ENCODE measurements around the gene TRAF3IP3.

Gene TRAF3IP3

GRCh38 chr1:209727785-209728184 is 28.1 kb upstream of the TRAF3IP3 start:
- TF ChIP-seq GATA3 (IDR thresholded peaks at IDR 0.05; ENCODE audit: low read depth, low read length) (no peak), GATA2 (IDR thresholded peaks at IDR 0.05; ENCODE audit: low read depth, low read length) (no peak)

GRCh38 chr1:209728466-209728865 is 27.4 kb upstream of the TRAF3IP3 start:
- no peak for TF ChIP-seq GATA3 (IDR thresholded peaks at IDR 0.05; ENCODE audit: low read depth, low read length)
- TF ChIP-seq GATA2 (IDR thresholded peaks at IDR 0.05; ENCODE audit: low read depth, low read length): no peak

DNA sequence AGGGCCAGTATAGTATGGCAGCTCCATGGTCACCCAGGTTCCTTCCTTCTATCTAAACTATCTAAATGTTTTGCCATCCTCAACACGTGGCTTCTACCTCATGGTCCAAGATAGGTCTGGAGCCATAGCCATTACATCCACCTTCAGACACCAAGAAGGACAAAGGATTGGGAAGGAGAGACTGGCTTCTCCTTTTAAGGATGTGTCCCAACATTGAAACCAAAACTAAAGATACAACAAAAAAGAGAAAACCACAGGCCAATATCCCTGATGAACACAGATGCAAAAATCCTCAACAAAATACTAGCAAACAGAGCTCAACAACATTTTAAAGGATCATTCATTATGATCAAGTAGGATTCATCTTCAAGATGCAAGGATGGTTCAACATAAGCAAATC is 26.4 kb upstream of the TRAF3IP3 start:
- TF ChIP-seq GATA2 (IDR thresholded peaks at IDR 0.05; ENCODE audit: low read depth, low read length) (no peak), GATA3 (IDR thresholded peaks at IDR 0.05; ENCODE audit: low read depth, low read length) (no peak)

- TF ChIP-seq GATA2 (IDR thresholded peaks at IDR 0.05; ENCODE audit: low read depth, low read length): no peak
- no peak for TF ChIP-seq GATA3 (IDR thresholded peaks at IDR 0.05; ENCODE audit: low read depth, low read length)
Measured at GRCh38 chr1:209732725-209733124, 23.1 kb upstream of the TRAF3IP3 start.

DNA sequence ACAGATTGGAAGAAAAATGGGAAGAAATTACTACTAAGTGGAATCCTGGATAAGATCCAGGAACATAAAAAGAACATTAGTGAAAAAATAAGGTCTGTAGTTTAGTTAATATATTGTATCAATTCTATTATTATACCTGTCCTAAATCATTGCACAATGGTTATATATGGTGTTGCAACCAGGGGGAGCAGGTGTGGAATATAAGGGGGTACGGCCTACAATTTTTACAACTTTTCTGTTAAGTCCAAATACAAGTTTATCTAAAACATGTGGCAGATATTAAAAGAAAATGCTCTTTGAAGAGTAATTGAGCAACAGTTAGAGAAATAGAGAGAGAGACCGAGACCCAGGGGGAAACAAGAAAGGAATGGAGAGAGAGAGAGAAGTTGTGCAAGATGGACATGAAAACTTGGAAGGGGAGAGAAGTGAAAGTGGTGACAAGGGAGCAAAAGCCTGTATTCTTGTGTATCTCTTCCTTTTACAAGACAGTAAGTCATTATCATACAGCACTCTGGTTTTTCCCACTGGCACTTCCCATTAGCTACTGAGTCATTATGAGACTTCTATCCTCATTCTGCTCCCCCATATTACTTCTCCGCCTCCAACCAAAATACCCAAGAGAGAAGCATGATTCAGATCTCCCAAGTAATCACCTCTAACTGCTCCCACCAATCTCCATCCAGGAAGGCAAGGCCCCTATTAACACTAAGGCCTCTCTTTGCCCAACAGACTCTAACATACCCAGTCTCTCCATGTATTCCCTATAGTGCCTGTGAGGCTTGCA is 22.3 kb upstream of the TRAF3IP3 start:
- TF ChIP-seq GATA2 (IDR thresholded peaks at IDR 0.05; ENCODE audit: low read depth, low read length) (no peak), GATA3 (IDR thresholded peaks at IDR 0.05; ENCODE audit: low read depth, low read length) (no peak)

DNA sequence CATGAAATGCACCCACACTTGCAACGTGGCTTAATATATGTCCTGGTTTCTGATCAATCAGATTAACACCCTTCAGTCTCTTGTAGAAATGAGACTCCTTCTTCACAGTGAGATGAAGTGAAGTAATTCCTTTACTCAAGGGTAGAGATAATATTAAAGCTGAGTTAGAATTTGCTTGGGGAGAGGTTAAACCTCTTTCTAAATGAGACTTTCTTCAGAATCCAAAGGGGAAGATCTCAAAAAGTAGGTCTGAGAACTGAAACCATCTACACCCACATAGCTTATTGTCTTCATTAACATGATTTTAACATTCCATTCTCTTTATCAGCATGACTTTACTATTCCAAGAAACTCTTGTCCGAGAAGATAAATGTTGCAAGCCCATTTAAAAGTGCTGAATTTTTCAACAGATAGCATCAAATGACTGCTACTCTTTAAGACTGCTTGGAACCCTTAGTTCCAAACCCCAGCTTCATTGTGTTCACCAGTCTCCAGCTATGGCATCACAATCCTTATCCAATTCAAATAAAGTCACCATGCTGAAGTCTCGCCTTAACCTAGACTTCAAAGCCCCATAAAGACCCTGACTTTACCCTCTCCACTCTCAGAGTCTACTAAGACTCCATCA is 19.2 kb upstream of the TRAF3IP3 start:
- TF ChIP-seq GATA3 (IDR thresholded peaks at IDR 0.05; ENCODE audit: low read depth, low read length): no peak
- TF ChIP-seq GATA2 (IDR thresholded peaks at IDR 0.05; ENCODE audit: low read depth, low read length): no peak

- no peak for TF ChIP-seq GATA2 (IDR thresholded peaks at IDR 0.05; ENCODE audit: low read depth, low read length)
Measured at GRCh38 chr1:209737118-209737505, 18.7 kb upstream of the TRAF3IP3 start.

- TF ChIP-seq GATA2 (IDR thresholded peaks at IDR 0.05; ENCODE audit: low read depth, low read length) (no peak), GATA3 (IDR thresholded peaks at IDR 0.05; ENCODE audit: low read depth, low read length) (no peak)
Measured at GRCh38 chr1:209738270-209738669, 17.6 kb upstream of the TRAF3IP3 start.

- no peak for TF ChIP-seq GATA2 (IDR thresholded peaks at IDR 0.05; ENCODE audit: low read depth, low read length)
- TF ChIP-seq GATA3 (IDR thresholded peaks at IDR 0.05; ENCODE audit: low read depth, low read length): no peak
Measured at GRCh38 chr1:209741193-209741592, 14.7 kb upstream of the TRAF3IP3 start.

DNA sequence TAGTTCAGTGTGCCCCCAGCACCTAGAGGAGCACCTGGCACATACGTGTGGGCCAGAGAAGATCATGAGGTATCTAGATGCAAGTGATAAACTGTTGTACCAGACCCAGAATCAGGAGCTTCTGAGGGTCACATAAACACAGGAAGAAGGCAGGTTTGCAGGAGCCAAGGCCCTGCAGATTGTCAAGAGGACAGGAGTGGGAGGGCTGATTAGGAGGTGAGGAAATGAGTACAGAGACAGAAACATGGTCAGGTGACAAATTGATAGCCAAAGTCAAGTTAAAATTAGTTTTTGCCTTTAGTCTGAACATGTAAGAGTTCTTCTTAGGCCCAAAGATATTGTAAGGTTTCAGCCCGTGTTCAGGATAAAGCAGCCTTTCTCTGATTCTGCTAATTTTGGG is 14.0 kb upstream of the TRAF3IP3 start:
- TF ChIP-seq GATA3 (IDR thresholded peaks at IDR 0.05; ENCODE audit: low read depth, low read length): no peak
- TF ChIP-seq GATA2 (IDR thresholded peaks at IDR 0.05; ENCODE audit: low read depth, low read length): no peak

DNA sequence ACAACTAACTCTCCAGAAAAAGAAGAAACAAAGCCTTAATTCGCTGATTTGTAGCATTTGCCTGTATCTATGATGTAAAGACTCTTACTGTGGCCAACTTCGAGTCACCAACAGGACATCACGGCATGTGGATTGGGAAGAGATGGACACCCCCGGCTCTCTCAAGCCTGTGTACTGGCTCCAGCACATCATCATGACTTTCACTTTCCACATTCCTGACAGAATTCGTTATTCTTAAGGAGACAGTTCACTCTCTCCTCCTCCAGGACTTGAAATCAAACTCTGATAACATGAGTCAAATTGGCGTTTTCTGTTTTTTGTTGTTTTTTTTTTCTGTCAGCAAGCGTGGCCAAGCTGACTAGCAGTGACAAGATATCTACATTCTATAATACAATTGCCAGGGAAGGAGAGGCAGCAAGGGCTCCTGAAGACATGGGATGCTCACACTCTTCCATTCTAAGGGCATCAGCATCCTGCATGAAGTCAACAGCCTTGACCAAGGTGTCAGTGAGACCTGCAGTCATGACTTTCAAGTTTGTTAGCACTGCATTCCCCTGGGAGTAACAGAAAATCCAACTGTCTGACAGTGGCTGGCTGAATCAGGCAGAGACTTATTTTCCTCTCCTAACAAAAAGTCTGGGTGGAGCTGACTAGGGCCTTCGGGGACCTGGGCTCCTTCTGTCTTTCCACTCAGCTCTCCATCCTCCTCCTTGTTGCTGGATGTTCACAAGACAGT is 13.3 kb upstream of the TRAF3IP3 start:
- TF ChIP-seq GATA2 (IDR thresholded peaks at IDR 0.05; ENCODE audit: low read depth, low read length) (no peak), GATA3 (IDR thresholded peaks at IDR 0.05; ENCODE audit: low read depth, low read length) (no peak)

DNA sequence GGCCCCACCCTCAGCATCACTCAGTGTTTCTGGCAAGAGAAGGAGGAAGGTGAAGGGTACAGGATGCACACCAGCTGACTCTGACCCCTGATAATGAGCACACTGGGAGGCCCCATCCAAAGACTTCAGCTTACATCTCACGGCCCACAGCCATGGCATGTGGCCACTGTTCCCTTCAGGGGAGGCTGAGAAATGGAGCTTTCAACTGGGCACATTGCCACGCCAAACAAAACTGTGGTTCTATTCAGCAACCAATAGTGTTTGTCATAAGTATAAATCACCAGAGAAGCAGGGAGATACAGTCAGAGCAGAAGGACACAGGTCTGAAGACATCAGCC is 12.7 kb upstream of the TRAF3IP3 start:
- no peak for TF ChIP-seq GATA2 (IDR thresholded peaks at IDR 0.05; ENCODE audit: low read depth, low read length)
- no peak for TF ChIP-seq GATA3 (IDR thresholded peaks at IDR 0.05; ENCODE audit: low read depth, low read length)

- TF ChIP-seq GATA2 (IDR thresholded peaks at IDR 0.05; ENCODE audit: low read depth, low read length): no peak
- TF ChIP-seq GATA3 (IDR thresholded peaks at IDR 0.05; ENCODE audit: low read depth, low read length): no peak
Measured at GRCh38 chr1:209746451-209747165, 9.2 kb upstream of the TRAF3IP3 start.

GRCh38 chr1:209747580-209748262 is 8.1 kb upstream of the TRAF3IP3 start:
- TF ChIP-seq GATA3 (IDR thresholded peaks at IDR 0.05; ENCODE audit: low read depth, low read length) (no peak), GATA2 (IDR thresholded peaks at IDR 0.05; ENCODE audit: low read depth, low read length) (no peak)

All from SH-SY5Y (cell line).